Central memory CD4-positive, alpha-beta T cell (primary cell): ENCODE results near the gene KRTAP12-1.

Experiments used
- DNase-seq: peaks from one replicate; pipeline ENCODE4 v3.0.0; 2022

Gene KRTAP12-1

DNA sequence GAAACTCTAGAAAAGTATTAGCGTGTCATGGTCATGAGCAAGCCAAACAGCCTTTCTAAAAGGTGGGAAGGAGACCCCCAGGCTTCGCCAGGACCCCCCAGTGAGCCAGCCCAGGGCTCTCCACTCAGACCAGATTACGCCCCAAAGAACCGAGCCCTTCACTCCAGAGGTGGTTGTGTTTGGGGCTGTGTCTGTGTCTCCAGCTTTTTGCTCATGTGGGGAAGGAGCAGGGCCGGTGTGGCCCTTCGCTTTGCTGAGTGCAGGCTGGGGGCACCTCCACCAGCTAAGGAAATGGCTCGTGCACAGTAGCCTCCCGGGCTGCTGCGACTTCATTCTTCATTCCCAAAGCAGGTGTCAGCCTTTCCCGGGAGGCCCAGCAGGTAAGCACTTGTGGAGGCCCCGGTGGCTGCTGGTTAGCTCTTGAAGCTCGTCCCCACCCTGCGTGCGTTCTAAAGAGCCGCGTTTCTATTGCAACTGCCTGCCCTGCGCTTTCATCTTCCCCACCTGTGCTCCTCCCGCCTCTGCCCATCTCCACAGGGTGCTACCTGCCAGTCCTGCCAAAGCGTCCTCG lies 28.9 kb upstream of the KRTAP12-1 start:
- no peak for DNase-seq

DNA sequence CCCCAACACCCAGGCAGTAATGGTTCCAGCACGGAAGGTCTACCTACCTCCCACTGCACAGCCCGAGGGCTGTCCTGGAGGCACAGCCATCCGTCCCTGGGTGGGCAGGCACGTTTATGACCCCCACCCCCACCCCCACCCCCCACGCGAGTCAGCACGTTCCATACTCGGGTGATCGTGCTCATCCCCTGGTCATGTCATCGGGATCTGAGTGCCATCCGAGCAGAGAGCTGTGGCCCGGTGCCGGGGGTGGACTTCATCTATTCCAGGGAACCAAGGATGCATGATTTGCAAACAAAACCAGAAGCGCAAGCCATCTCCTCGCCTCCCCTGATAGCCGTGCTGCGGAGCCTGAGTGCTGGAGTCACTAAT lies 28.3 kb upstream of the KRTAP12-1 start:
- DNase-seq = no peak

DNA sequence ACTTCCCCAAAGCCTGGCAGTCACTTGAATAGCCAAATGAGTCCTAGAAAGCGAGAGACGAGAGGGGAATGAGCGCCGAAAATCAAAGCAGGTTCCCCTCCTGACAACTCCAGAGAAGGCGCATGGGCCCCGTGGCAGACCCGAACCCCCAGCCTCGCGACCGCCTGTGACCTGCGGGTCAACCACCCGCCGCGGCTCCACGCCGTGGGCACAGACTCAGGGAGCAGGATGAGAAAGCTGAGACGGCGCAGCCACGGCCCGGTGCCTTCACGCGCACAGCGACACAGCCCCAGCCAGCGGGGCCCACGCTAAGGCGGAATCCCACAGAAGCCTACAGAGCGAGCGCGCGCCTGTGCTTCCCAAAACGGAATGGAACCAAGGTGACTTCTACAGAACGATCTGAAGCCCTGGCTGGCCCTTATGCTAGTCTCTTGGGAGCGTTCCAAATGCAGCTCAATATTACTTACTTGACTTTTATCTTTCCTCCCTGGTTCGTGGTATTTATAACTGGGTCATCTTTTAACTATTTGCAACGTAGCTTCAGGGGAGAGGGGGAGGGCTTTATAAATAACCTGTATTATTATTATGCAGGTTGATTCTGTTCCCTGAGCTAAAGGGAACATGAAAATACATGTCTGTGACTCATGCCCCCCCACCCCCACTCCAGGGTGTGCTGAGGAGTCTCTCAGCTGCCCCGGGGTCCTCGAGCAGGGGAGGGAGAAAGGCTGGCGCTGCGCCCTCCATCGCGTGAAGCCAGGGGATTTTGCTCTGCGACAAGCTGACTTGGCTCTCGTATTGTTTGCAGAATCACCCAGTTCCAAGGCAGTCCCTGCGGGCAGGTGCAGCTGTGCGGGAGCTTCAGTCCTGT lies 27.7 kb upstream of the KRTAP12-1 start:
- no peak for DNase-seq

- DNase-seq = no peak
These were observed 27.0 kb upstream of the KRTAP12-1 start for GRCh38 chr21:44708866-44709425.

- DNase-seq = no peak
These were observed 26.4 kb upstream of the KRTAP12-1 start for GRCh38 chr21:44708213-44708865.

DNA sequence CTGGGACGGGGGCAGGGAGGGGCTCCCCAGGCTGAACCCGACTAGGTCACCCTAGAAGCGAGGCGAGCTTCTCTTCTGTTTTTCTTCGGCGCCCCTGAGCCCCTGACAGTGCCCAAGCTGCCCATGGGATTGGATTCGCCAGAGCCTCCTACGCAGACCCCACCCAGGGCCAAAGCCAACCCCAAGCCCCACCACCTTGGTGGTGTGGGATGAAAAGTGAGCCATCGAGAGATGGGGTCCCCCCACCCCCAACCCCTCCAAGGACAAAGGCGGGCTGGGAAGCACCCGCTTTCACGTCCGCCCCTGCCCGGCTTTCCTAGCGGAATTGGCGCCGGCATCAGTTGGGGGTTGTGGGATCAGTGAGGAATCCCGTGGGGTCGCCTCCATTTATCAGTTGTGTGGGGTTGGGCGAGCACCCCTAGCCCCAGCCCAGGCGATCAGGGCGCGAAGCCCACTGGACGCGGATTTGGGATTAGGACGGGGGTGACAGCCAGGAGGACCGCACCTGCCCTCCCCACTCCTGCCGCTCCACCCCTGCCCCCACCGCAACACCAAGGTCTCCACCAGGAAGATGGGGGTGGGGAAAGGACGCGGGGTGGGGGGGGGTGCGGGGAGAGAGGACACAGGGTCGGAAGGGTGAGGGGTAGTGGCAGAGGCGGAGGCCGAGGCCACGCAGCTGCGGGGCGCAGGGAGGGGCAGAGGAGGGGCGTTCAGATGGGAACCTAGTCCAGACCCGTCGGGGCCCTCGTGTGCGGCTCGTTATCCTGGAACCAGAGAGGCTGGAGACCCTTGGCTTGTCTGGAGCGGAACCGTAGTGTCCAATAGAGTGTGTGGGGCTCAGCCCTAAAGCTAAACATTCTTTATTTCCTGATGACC lies 25.0 kb upstream of the KRTAP12-1 start:
- DNase-seq = no peak

DNA sequence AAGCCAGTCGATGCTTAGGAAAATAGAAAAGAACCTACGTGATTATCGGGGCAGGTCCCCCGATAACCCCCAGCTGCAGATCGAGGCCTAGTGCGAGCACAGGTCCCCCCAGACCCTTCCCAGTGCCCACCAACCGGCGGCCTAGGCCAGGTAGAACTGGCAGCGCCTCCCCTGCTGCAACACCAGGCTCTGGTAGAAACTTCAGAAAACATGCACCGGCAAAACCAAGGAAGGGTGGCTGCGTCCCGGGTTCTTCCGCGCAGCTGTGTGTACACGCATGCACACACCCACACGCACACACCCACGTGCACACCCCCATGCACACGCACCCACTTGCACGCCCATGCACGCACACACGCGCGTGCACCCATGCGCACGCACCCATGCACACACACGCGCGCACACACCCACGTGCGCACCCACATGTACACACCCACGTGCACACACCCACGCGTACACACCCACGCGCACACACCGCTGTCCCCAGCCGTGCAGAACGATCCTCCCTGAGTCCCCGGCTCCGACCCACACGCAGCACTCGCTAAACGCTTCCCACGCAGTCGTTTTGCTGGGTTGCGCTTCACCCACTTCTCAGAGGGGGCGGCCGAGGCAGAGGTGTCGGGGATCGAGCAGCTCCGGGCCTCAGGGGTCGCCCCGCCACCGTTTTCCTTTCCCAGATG lies 24.2 kb upstream of the KRTAP12-1 start:
- DNase-seq = no peak

DNA sequence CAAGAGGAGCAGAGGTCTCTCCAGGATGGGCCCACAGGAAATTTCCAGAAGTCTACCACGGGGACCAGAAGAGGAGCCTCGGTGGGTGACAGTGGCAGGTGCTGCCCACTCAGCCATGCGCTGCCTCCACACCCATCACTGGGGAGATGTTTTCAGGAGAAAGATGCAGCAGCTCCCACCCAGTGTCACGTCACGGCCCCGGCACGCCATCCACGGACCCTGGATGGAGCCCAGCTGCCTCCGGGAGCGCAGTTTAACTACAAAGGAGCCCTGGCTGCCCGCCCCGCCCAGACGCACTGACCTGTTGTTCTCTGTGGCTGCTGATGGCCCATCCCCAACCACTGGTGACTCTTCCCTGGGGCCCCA lies 22.7 kb upstream of the KRTAP12-1 start:
- DNase-seq = no peak

DNA sequence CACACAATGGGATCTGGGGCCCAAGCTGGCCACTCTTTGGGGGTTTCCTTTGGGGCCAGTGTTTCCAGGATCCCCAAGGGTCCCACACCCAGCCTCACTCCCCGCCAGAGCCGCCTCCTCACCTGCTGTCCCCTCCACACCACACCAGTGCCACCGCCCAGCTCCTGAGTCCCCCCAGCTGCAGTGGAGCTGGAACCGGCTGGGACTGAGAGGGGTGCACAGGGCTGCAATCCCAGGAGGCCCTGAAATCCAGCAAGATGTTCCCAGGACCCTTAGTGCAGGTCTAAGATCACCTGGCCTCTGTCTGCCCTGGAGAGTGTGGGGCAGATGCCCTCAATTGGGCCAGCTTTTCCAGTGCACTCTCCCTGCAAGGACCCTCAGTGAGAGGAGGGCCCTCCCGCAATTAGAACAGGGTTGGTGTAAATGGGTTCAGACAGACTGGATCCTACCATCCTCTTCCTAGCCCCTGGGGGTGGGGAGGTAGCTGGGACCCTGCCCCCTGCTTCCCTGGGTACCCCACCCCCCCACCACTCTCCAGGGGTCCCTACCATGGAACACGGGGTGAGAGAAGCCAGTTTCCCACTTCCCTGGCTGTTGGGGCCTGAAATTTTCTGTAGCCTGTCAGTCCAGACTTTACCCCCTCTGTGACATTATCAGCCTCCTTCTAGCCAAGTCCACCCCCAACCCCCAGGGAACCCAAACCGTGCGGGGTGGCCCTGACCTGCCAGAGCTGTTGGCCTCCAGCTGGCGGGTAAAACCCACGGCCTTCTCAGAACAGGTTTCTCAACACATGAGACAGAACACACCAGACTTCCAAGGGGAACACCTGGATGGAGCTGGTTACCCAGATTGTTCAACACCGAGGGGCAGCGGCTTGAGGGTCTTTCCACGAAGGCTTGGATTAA lies 22.0 kb upstream of the KRTAP12-1 start:
- no peak for DNase-seq

DNA sequence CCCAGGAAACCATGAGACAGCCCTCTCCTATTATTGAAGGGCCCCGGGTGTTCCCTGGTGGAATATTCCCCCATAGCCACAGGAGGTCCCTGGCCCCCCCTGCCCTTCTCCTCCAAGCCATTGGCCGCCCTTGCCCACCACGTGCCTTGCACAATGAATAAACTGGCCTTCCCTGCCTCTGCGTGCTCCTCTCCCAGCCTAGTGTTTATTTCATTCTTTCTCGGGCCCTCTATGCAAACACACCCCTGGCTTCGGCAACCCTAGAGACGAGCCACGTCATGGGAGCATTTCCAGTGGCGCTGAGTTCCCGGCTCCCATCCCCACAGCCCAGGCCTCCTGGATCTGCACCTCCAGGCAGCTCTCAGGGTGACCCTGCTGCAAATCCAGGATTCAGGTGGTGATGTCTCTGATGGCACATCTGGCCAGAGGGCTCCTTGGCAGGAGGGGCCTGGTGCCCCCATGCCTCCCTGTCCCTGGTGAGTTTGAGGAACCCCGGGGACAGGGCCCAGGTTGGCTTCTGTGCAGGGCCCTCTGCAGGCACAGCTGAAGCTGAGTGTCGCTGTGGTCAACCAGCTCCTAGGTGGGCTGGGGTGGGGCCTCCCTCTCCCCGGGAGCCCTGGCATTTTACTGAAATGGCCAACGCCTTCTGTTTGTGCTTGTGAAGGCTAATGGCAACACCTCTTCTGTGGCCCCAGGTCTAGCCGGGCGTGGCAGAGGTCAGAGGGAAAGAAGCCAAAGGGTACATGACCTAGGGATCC lies 21.2 kb upstream of the KRTAP12-1 start:
- DNase-seq = no peak

- DNase-seq = no peak
These were observed 20.4 kb upstream of the KRTAP12-1 start for GRCh38 chr21:44702111-44702972.

DNA sequence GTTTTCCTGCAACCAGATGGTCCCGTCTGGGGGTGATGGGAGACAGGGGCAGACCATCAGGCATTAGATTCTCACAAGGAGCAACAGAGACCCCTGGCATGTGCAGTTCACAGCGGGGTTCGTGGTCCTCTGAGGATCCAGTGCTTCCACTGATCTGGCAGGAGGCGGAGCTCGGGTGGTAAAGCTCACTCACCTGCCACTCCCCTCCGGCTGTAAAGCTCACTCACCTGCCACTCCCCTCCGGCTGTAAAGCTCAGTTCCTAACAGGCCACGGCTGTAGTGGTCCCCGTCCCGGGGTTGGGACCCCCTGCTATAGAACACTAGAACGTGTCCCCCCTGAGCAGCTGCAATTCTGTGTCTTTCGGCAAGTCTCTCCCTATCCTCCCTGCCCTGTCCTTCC lies 19.6 kb upstream of the KRTAP12-1 start:
- no peak for DNase-seq

- no peak for DNase-seq
These were observed 19.0 kb upstream of the KRTAP12-1 start for GRCh38 chr21:44701023-44701400.

- DNase-seq = no peak
These were observed 18.4 kb upstream of the KRTAP12-1 start for GRCh38 chr21:44700101-44701022.

DNA sequence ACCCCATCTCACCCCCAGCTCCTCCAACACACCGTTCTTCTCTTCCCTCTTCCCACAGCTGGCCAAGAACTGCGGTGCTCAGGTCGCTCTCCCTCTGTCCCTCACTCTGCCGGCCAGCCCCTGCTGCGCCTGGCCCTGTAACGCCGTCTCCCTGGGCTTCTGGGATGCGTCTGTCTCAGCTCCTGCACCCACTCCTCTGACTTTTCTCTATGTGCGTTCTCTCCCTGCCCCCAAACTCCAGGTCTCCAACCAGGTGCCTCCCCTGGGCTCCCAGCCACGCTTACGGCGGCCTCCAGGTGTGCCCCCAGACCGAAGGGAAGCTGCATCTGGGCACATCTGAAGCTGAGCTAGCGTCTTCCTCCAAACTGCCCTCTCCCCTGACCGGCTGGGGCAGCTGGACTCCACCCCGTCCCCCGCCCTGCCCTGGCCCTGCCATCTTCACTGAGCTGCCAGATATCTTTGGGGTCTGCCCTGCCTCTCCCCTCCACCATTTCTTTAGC lies 17.6 kb upstream of the KRTAP12-1 start:
- no peak for DNase-seq

- DNase-seq = no peak
These were observed 16.1 kb upstream of the KRTAP12-1 start for GRCh38 chr21:44697811-44698734.
